HepG2 (cell line): ENCODE results near the gene PKP1. TPM values are rescaled to one million over a fixed set of nuclear protein-coding genes. Genes with fewer than 3 reads are reported as not detected.

Experiments used
- ATAC-seq: fragments of 200-7000 bp; cut with Tn5 transposase; 3 replicates; pipeline ENCODE4 v1.9.1; 2020; ENCODE audit warnings: mild to moderate bottlenecking, moderate library complexity
- BruUV-seq: library from RNA; stranded (reverse); fragments of 400-500 nt; replicated peaks from 2 replicates; lab custom pipeline; 2021; lab: Mats Ljungman, UMichigan
- CTCF ChIA-PET: fragments of 300-600 bp; formaldehyde crosslinking; extraction: SDS; loops from one replicate; lab custom pipeline; 2021; ENCODE audit warnings: low total read pairs, inconsistent platforms, low intra/inter-chr PET ratio; lab: Yijun Ruan, JAX
- POLR2A ChIA-PET: fragments of 350-600 bp; sonication (Branson Sonifier 250); formaldehyde crosslinking; loops from one replicate; lab custom pipeline; 2020; ENCODE audit warnings: antibody characterized with exemption, inconsistent platforms; lab: Yijun Ruan, JAX
- DNase-seq: peaks from one replicate; pipeline ENCODE4 v3.0.0-alpha.2; 2015; ENCODE audit warnings: low spot score
- FAIRE-seq: peaks from 3 replicates; lab custom pipeline; 2011; peaks lifted over from hg19 to GRCh38; lab: Jason Lieb, UNC
- H2AFZ ChIP-seq: one replicate; pipeline ENCODE4 v1.6.1; 2011; ENCODE audit warnings: low read length, inconsistent platforms
- H3K27ac ChIP-seq: fragments of 300-600 bp; 3 replicates; pipeline ENCODE4 v1.8.0; 2011; ENCODE audit warnings: mixed run types, mild to moderate bottlenecking, mixed read lengths, low read length, inconsistent platforms; ENCODE audit not compliant: insufficient read depth; ENCODE audit errors: extremely low read length
- H3K27me3 ChIP-seq, 2 experiments: fragments of 200-600 bp in 1 of 2; 2 replicates in 1 of 2; 3 replicates in 1 of 2; pipeline versions ENCODE4 v1.6.0 to v1.8.0; 2011; ENCODE audit warnings: low read length in 2 of 2, mild to moderate bottlenecking in 2 of 2, moderate library complexity in 2 of 2, inconsistent platforms in 1 of 2; ENCODE audit not compliant: insufficient read depth in 2 of 2, control insufficient read depth in 1 of 2
- H3K36me3 ChIP-seq, 2 experiments: fragments of 200-600 bp in 1 of 2; replicated peaks in 1 of 2; 2 replicates in 1 of 2; 3 replicates in 1 of 2; pipeline versions ENCODE4 v1.5.1 to v1.8.0; 2011; ENCODE audit warnings: low read length in 2 of 2, inconsistent platforms in 1 of 2; ENCODE audit not compliant: insufficient read depth in 2 of 2, control insufficient read depth in 1 of 2
- H3K4me1 ChIP-seq: 2 replicates; pipeline ENCODE4 v1.5.1; 2012; ENCODE audit warnings: low read length, inconsistent platforms; ENCODE audit not compliant: insufficient read depth
- H3K4me2 ChIP-seq: 2 replicates; pipeline ENCODE4 v1.6.0; 2011; ENCODE audit warnings: low read depth, low read length, inconsistent platforms
- H3K4me3 ChIP-seq, 3 experiments: fragments of 200-600 bp in 1 of 3; sonication (generic), shearing (Covaris generic) in 1 of 3; replicated peaks in 1 of 3; 2 replicates each; pipeline ENCODE4 v1.5.1; 2011 to 2016; ENCODE audit warnings: low read length in 3 of 3, inconsistent platforms in 2 of 3, low read depth in 2 of 3, mild to moderate bottlenecking in 2 of 3, control low read depth in 1 of 3, mixed read lengths in 1 of 3; ENCODE audit not compliant: insufficient read depth in 1 of 3
- H3K79me2 ChIP-seq: one replicate; pipeline ENCODE4 v1.6.1; 2011; ENCODE audit warnings: low read length, inconsistent platforms; ENCODE audit not compliant: insufficient read depth
- H3K9ac ChIP-seq: 2 replicates; pipeline ENCODE4 v1.6.0; 2011; ENCODE audit warnings: mild to moderate bottlenecking, low read depth, low read length, inconsistent platforms; ENCODE audit not compliant: insufficient read depth
- H3K9me3 ChIP-seq: 2 replicates; pipeline ENCODE4 v1.5.1; 2012; ENCODE audit warnings: mild to moderate bottlenecking, low read length
- H4K20me1 ChIP-seq: 2 replicates; pipeline ENCODE4 v1.6.0; 2011; ENCODE audit warnings: inconsistent platforms, mild to moderate bottlenecking, low read length, moderate library complexity; ENCODE audit not compliant: insufficient read depth
- FOXP1 ChIP-seq, 2 experiments: fragments of 450-650 bp in 1 of 2; IDR thresholded peaks; 2 replicates each; pipeline ENCODE4 v1.6.1; 2017 to 2018; ENCODE audit warnings: antibody characterized with exemption in 1 of 2
- NFIC ChIP-seq: IDR thresholded peaks from 2 replicates; pipeline ENCODE4 v1.6.1; 2012; ENCODE audit warnings: mild to moderate bottlenecking, low read length, inconsistent platforms
- PBX3 ChIP-seq: sonication (generic); formaldehyde crosslinking; IDR thresholded peaks from 2 replicates; pipeline ENCODE4 v1.8.1; 2023; ENCODE audit warnings: missing genetic modification reagents, inconsistent platforms, borderline replicate concordance
- RFX5 ChIP-seq: IDR thresholded peaks from 2 replicates; pipeline ENCODE4 v1.6.1; 2011; ENCODE audit warnings: low read depth, low read length, improper control_type of control experiment
- SIX4 ChIP-seq: sonication (generic); formaldehyde crosslinking; IDR thresholded peaks from 2 replicates; pipeline ENCODE4 v1.4.0; 2020; ENCODE audit warnings: missing genetic modification reagents
- SKIL ChIP-seq: sonication (generic); formaldehyde crosslinking; IDR thresholded peaks from 2 replicates; pipeline ENCODE4 v1.8.0; 2022; ENCODE audit warnings: missing genetic modification reagents, mild to moderate bottlenecking, moderate library complexity, borderline replicate concordance
- SP4 ChIP-seq: sonication (generic); formaldehyde crosslinking; IDR thresholded peaks from 2 replicates; pipeline ENCODE4 v1.8.1; 2023; ENCODE audit warnings: mild to moderate bottlenecking, missing genetic modification reagents
- TARDBP ChIP-seq: sonication (generic); formaldehyde crosslinking; IDR thresholded peaks from 2 replicates; pipeline ENCODE4 v1.8.0; 2022; ENCODE audit warnings: mild to moderate bottlenecking, missing genetic modification reagents
- ZNF674 ChIP-seq: sonication (generic); formaldehyde crosslinking; IDR thresholded peaks from 2 replicates; pipeline ENCODE4 v1.5.0; 2020; ENCODE audit warnings: low read depth, mild to moderate bottlenecking, missing genetic modification reagents
- ZNF746 ChIP-seq: sonication (generic); formaldehyde crosslinking; IDR thresholded peaks from 2 replicates; pipeline ENCODE4 v1.8.0; 2022; ENCODE audit warnings: mild to moderate bottlenecking, missing genetic modification reagents
- ZNF761 ChIP-seq: sonication (generic); formaldehyde crosslinking; conservative IDR thresholded peaks from 2 replicates; pipeline ENCODE4 v1.4.0; 2020; ENCODE audit warnings: mild to moderate bottlenecking, missing genetic modification reagents
- ZNF883 ChIP-seq: sonication (generic); formaldehyde crosslinking; IDR thresholded peaks from 2 replicates; pipeline ENCODE4 v1.5.1; 2020; ENCODE audit warnings: mild to moderate bottlenecking, missing genetic modification reagents; ENCODE audit errors: not compliant biosample characterization
- ZSCAN9 ChIP-seq: IDR thresholded peaks from 2 replicates; pipeline ENCODE4 v1.6.1; 2016; ENCODE audit warnings: borderline replicate concordance
- WGBS: methylation state at CpG from one replicate; pipeline ENCODE4 v1.1.6; 2017; ENCODE audit warnings: low lambda C conversion rate; 5-methylcytosine and 5-hydroxymethylcytosine counted together
- in situ Hi-C: cut with HindIII; loops from 2 replicates; pipeline ENCODE4 v1.10.0; 2017; ENCODE audit warnings: low pct_unique_long_range_greater_than_20kb; ENCODE audit not compliant: extremely low pct_ligation_motif_present
- intact Hi-C: fragments of 100-400 bp; cut with micrococcal nuclease; formaldehyde crosslinking; loops from one replicate; pipeline ENCODE4 v1.10.0; 2022; ENCODE audit not compliant: unreplicated experiment
- polyA plus RNA-seq, 8 experiments: library from polyadenylated mRNA; depleted of rRNA in 3 of 8; stranded (reverse) in 7 of 8; unstranded in 1 of 8; fragments of >200 nt; fragmentation: Illumina TruSeq in 4 of 8; extraction: Trizol in 4 of 8; gene quantifications; 2 replicates each; pipeline versions ENCODE4 v1.2.1 to v1.2.3, GENCODE V29; 2011 to 2016; ENCODE audit warnings: low read depth in 4 of 8, missing spikeins in 1 of 8, mixed read lengths in 1 of 8; ENCODE audit not compliant: insufficient read depth in 1 of 8
- total RNA-seq, 5 experiments: library from RNA; depleted of rRNA; stranded (reverse); fragments of >200 nt; fragmentation: Illumina TruSeq; extraction: Trizol; gene quantifications; 2 replicates each; pipeline ENCODE4 v1.2.3, GENCODE V29; 2016; ENCODE audit warnings: low read depth in 1 of 5
- TF ChIP-seq, protein P1 (sequence below): sonication (generic); formaldehyde crosslinking; IDR thresholded peaks from 2 replicates; pipeline ENCODE4 v1.9.0; 2022; ENCODE audit warnings: low read depth, missing genetic modification reagents
- TF ChIP-seq, protein P2 (sequence below): sonication (generic); formaldehyde crosslinking; IDR thresholded peaks from 2 replicates; pipeline ENCODE4 v1.4.0; 2020; ENCODE audit warnings: missing genetic modification reagents

PKP1 gene
- total and polyA plus RNA-seq, 2 of the 13 experiments (the other 11 are each of a cell fraction or from before 2014, with no cell fraction given) = not detected

DNA sequence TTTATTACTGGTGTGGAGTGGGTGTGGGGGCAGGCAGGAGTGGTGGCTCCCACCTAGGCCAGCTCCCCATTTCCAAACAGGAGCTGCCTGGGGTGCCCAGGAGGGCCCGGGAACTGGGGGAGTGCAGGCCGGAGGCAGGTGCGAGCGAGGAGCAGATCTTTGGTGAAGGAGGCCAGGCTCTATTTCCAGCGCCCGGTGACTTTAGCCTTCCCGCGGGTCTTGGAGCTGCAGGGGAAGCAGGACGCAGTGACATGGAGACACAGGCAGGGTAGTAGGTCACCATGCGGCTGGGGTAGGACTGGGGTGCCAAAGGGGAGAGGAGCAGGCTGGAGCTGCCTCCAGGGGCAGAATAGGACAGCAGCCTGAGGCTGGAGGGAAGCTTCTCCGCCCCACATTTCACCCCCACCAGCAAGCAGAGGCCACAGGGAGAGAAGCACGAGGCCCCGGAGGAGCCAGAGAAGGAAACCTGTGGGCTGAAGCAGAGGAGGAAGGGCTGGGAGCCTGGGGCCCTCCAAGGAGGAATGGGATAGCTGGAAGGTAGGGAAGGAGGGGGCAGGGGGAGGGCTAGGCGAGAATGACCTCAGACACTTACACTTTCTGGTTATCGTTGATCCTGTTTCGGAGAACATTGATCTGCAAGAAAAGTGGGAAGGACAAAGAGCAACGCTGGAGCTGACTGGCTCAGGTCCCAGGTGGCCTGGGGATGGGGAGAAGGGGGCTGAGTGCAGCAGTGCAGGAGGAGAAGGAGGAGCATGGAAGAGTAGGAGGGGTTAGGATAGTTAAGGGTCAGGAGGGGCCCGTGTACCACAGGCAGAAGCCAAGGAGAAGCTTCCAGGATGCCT is 75.9 kb downstream of the PKP1 start:
- no peak overlapping the region for H2AFZ ChIP-seq
- H4K20me1 ChIP-seq = no peaks in the 10 kb centered on the region
- H3K36me3 ChIP-seq = no peaks in the 10 kb centered on the region
- 21% methylated on average over 13 of the region's 18 CpGs for WGBS
- CTCF ChIA-PET = interaction anchor here (2.8 kb wide), 1 partner anchor 105 kb away, joined by 37 read pairs; no protein-coding TSS in a partner anchor
- BruUV-seq = no TSS peak
- peaks cover 4 to 42% of the 10 kb centered on the region in 2 experiments for H3K27me3 ChIP-seq
- in situ Hi-C loops = no loop called here
- H3K9ac ChIP-seq = no peak overlapping the region
- intact Hi-C loops = no loop called here
- no peaks in the 10 kb centered on the region for H3K9me3 ChIP-seq
- H3K4me1 ChIP-seq = no peaks in the 10 kb centered on the region
- FAIRE-seq (no peak), ATAC-seq (no peak), DNase-seq (no peak)
- no peaks in the 10 kb centered on the region for H3K79me2 ChIP-seq
- no peak overlapping the region for H3K4me2 ChIP-seq
- POLR2A ChIA-PET = no interaction called here
- H3K4me3 ChIP-seq = no peak overlapping the region
- H3K27ac ChIP-seq = no peak overlapping the region
- no peak for TF ChIP-seq RFX5
- no peak for TF ChIP-seq FOXP1 (IDR thresholded peaks at IDR 0.05)
- no peak for TF ChIP-seq FOXP1 (CRISPR knock-in tag; IDR thresholded peaks at IDR 0.05)
- TF ChIP-seq ZNF883 (CRISPR knock-in tag) = no peak
- TF ChIP-seq ZSCAN9 = no peak
- TF ChIP-seq, protein P1, sequence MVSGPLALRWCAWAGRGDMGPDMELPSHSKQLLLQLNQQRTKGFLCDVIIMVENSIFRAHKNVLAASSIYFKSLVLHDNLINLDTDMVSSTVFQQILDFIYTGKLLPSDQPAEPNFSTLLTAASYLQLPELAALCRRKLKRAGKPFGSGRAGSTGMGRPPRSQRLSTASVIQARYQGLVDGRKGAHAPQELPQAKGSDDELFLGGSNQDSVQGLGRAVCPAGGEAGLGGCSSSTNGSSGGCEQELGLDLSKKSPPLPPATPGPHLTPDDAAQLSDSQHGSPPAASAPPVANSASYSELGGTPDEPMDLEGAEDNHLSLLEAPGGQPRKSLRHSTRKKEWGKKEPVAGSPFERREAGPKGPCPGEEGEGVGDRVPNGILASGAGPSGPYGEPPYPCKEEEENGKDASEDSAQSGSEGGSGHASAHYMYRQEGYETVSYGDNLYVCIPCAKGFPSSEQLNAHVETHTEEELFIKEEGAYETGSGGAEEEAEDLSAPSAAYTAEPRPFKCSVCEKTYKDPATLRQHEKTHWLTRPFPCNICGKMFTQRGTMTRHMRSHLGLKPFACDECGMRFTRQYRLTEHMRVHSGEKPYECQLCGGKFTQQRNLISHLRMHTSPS (CRISPR knock-in tag) = no peak
- TF ChIP-seq ZNF746 (CRISPR knock-in tag) = no peak
- no peak for TF ChIP-seq SIX4
- no peak for TF ChIP-seq TARDBP (CRISPR knock-in tag)
- TF ChIP-seq SP4 (CRISPR knock-in tag) = no peak
- TF ChIP-seq SKIL (CRISPR knock-in tag) = no peak
- TF ChIP-seq ZNF674 (CRISPR knock-in tag) = no peak
- TF ChIP-seq, protein P2, sequence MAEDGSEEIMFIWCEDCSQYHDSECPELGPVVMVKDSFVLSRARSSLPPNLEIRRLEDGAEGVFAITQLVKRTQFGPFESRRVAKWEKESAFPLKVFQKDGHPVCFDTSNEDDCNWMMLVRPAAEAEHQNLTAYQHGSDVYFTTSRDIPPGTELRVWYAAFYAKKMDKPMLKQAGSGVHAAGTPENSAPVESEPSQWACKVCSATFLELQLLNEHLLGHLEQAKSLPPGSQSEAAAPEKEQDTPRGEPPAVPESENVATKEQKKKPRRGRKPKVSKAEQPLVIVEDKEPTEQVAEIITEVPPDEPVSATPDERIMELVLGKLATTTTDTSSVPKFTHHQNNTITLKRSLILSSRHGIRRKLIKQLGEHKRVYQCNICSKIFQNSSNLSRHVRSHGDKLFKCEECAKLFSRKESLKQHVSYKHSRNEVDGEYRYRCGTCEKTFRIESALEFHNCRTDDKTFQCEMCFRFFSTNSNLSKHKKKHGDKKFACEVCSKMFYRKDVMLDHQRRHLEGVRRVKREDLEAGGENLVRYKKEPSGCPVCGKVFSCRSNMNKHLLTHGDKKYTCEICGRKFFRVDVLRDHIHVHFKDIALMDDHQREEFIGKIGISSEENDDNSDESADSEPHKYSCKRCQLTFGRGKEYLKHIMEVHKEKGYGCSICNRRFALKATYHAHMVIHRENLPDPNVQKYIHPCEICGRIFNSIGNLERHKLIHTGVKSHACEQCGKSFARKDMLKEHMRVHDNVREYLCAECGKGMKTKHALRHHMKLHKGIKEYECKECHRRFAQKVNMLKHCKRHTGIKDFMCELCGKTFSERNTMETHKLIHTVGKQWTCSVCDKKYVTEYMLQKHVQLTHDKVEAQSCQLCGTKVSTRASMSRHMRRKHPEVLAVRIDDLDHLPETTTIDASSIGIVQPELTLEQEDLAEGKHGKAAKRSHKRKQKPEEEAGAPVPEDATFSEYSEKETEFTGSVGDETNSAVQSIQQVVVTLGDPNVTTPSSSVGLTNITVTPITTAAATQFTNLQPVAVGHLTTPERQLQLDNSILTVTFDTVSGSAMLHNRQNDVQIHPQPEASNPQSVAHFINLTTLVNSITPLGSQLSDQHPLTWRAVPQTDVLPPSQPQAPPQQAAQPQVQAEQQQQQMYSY (CRISPR knock-in tag) = no peak
- no peak for TF ChIP-seq ZNF761 (CRISPR knock-in tag)
- no peak for TF ChIP-seq NFIC
- TF ChIP-seq PBX3 (CRISPR knock-in tag) = no peak
